ENCODE data around the gene MSANTD1. TPM values are rescaled to one million over a fixed set of nuclear protein-coding genes. Genes with fewer than 3 reads are reported as not detected.
A peak's percentile ranks its signal among the peaks of the same experiment; 100 is the strongest.

The MSANTD1 gene
- total and polyA plus RNA-seq, 2 donors (not counting 3 experiments of a cell fraction or from before 2014, with no cell fraction given) = 0.14 to 1.2 TPM

DNA sequence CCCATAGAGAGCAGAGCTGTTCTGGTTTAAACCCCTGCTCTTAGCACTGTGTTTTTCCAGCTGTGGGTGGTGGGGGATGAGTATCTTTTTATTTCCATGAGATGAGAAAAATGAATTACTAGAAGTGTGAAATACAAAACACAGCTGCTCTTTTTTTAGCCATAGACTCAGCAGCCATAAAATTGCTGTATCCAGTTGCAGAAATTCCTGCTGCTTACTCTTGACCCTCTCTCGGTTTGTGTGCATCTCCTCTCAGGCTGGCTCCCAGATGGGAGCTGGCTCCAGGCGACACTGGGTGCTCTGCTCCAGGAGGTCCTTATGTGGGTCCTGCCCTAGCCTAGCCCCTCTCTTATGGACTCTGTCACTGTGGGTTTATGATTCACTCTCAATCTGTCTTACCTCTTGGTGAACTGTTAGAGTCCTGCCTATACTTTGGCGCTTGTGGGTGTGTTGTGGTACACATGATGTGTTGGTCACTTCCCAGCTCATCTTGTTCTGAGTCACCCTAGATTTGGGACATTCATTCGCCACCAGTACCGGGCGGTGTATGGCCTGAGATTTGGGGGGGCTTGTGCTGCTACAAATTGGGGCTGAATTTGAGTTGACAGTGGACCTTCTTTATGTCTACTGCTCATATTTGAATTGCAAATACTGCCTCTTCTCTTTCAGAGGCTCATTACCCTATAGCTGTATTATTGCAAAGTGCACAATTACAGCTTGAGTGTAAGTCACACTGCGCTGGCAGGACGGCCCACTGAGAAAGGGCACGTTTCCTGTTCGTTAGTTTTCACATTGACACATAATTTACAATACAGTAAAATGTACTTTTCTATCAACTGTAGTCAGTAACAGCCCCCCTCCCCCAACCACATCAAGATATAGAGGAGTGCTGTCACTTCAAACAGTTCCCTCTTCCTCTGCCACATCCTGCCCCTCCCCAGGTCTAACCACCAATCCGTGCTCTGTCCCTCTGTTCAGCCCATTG, 46.9 kb upstream of the MSANTD1 start:
- Histone ChIP-seq H3K27me3 (ENCODE audit: control insufficient read depth in 2 of 2, insufficient read depth in 2 of 2, low read length in 2 of 2) (no peaks in the 10 kb centered on the region), H3K4me1 (ENCODE audit: control insufficient read depth, extremely low read depth, insufficient read depth, low read length) (no peaks in the 10 kb centered on the region), H3K79me2 (ENCODE audit: control insufficient read depth, insufficient read depth, low read length) (no peaks in the 10 kb centered on the region), H3K36me3 (ENCODE audit: control insufficient read depth in 2 of 2, extremely low read depth in 1 of 2, insufficient read depth in 2 of 2, low read length in 2 of 2) (peaks cover 3 to 5% of the 10 kb centered on the region in 2 experiments), H3K9ac (replicated peaks; ENCODE audit: extremely low read depth, insufficient read depth, low read length) (no peak overlapping the region), H3K4me2 (ENCODE audit: insufficient read depth, low read length) (no peak overlapping the region), H3K27ac (ENCODE audit: insufficient read depth, low read depth, low read length) (no peak overlapping the region), H3K9me1 (replicated peaks; ENCODE audit: control insufficient read depth, extremely low read depth, insufficient read depth, low read length) (no peaks in the 10 kb centered on the region), H4K20me1 (replicated peaks; ENCODE audit: control insufficient read depth, extremely low read depth, insufficient read depth, low read length) (no peaks in the 10 kb centered on the region), H3K4me3 (replicated peaks in 1 of 3; ENCODE audit: insufficient read depth in 1 of 3, low read depth in 1 of 3, low read length in 3 of 3) (no peak overlapping the region), H2AFZ (ENCODE audit: low read depth, low read length) (no peak overlapping the region), H3K9me3 (replicated peaks; ENCODE audit: control insufficient read depth, insufficient read depth, low read length) (no peaks in the 10 kb centered on the region)
- dilution Hi-C loops (cut with MboI; ENCODE audit: extremely low pct_ligation_motif_present, low sequenced_read_pairs) = no loop called here
- TF ChIP-seq JUN (IDR thresholded peaks at IDR 0.05; ENCODE audit: borderline replicate concordance, insufficient read depth, insufficient read length, low read depth) (no peak), POLR2AphosphoS5 (IDR thresholded peaks at IDR 0.05; ENCODE audit: insufficient read depth, low read depth, low read length) (no peak), FOS (IDR thresholded peaks at IDR 0.05; ENCODE audit: borderline replicate concordance, insufficient read depth, low read length) (no peak), EZH2 (IDR thresholded peaks at IDR 0.05; ENCODE audit: borderline replicate concordance, low read depth, low read length, severe bottlenecking) (no peak), MYC (IDR thresholded peaks at IDR 0.05; ENCODE audit: low read depth, low read length) (no peak), GATA2 (IDR thresholded peaks at IDR 0.05; ENCODE audit: insufficient read depth, insufficient read length, low read depth, low read length) (no peak), POLR2A (IDR thresholded peaks at IDR 0.05; ENCODE audit: low read depth, low read length) (no peak)
- TF ChIP-seq, protein P1, sequence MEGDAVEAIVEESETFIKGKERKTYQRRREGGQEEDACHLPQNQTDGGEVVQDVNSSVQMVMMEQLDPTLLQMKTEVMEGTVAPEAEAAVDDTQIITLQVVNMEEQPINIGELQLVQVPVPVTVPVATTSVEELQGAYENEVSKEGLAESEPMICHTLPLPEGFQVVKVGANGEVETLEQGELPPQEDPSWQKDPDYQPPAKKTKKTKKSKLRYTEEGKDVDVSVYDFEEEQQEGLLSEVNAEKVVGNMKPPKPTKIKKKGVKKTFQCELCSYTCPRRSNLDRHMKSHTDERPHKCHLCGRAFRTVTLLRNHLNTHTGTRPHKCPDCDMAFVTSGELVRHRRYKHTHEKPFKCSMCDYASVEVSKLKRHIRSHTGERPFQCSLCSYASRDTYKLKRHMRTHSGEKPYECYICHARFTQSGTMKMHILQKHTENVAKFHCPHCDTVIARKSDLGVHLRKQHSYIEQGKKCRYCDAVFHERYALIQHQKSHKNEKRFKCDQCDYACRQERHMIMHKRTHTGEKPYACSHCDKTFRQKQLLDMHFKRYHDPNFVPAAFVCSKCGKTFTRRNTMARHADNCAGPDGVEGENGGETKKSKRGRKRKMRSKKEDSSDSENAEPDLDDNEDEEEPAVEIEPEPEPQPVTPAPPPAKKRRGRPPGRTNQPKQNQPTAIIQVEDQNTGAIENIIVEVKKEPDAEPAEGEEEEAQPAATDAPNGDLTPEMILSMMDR (IDR thresholded peaks at IDR 0.05; ENCODE audit: extremely low read depth in 1 of 2, insufficient read depth in 1 of 2, low read depth in 1 of 2, low read length in 2 of 2) = no peak
- TF ChIP-seq, protein P2, sequence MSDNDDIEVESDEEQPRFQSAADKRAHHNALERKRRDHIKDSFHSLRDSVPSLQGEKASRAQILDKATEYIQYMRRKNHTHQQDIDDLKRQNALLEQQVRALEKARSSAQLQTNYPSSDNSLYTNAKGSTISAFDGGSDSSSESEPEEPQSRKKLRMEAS (IDR thresholded peaks at IDR 0.05; ENCODE audit: insufficient read depth, insufficient read length) = no peak
- ChIA-PET CTCF (interaction anchor here (1.0 kb wide), 1 partner anchor 279 kb away, joined by 4 read pairs; no protein-coding TSS in a partner anchor), POLR2A (no interaction called here)
- DNase-seq (ENCODE audit: low read depth, low spot score) = no peak
- FAIRE-seq = peak; percentile 78
- intact Hi-C loops (cut with micrococcal nuclease) = no loop called here
- no TSS peak for BruUV-seq (replicated peaks)
